Mesodermal cell (in vitro differentiated cells): Measurements from ENCODE around the gene SMTNL2.
"Not testable (repeated sequence)": the region's sequence is repeated elsewhere in the genome, so short reads cannot be mapped to it uniquely, and the experiment has no call there.

ENCODE experiments used
- H3K27ac ChIP-seq: 2 replicates; pipeline ENCODE4 v1.7.0; 2013; ENCODE audit warnings: mild to moderate bottlenecking, low read depth, low read length, moderate library complexity; ENCODE audit not compliant: severe bottlenecking
- H3K36me3 ChIP-seq: 2 replicates; pipeline ENCODE4 v1.7.1; 2013; ENCODE audit warnings: mild to moderate bottlenecking, low read length, moderate library complexity; ENCODE audit not compliant: control insufficient read depth, insufficient read depth
- H3K4me1 ChIP-seq: one replicate; pipeline ENCODE4 v1.7.1; 2013; ENCODE audit warnings: mild to moderate bottlenecking, low read length; ENCODE audit not compliant: insufficient read depth, control insufficient read depth, poor library complexity, severe bottlenecking
- H3K4me3 ChIP-seq: 2 replicates; pipeline ENCODE4 v1.7.0; 2013; ENCODE audit warnings: low read length, control low read depth, mild to moderate bottlenecking; ENCODE audit not compliant: insufficient read depth, poor library complexity, severe bottlenecking; ENCODE audit errors: extremely low read depth
- H3K9me3 ChIP-seq: 2 replicates; pipeline ENCODE4 v1.7.1; 2013; ENCODE audit warnings: mild to moderate bottlenecking, low read length, moderate library complexity; ENCODE audit not compliant: control insufficient read depth
- WGBS, 2 experiments: methylation state at CpG; one replicate each; pipeline ENCODE4 v1.1.5; 2013; ENCODE audit warnings: missing lambda C conversion rate in 2 of 2; ENCODE audit not compliant: insufficient coverage in 2 of 2; 5-methylcytosine and 5-hydroxymethylcytosine counted together

Gene SMTNL2

DNA sequence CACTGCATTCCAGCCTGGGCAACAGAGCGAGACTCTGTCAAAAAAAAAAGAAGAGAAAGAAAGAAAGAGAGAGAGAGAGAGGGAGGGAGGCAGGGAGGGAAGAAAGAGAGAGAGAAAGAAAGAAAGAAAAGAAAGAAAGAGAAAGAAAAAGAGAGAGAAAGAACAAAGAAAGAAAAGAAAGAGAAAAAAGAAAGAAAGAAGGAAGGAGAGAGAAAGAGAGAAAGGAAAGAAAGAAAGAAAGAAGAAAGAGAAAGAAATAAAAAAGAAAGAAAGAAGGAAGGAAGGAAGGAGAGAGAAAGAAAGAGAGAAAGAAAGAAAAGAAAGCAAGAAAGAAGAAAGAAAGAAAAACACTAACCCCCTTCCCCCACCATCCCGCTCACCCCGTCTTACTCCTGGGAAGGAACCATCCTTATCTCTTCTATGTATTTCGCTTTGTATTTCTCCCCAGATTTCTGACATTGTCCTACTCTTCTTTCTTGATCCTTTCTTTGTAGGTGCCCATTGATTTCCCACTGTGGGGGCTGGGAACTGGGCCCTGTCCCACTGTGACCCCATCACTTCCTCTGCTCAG is 36.3 kb downstream of the SMTNL2 start:
- 92 to 100% methylated on average over 2 to 4 of the region's 4 CpGs for WGBS, 2 experiments
- peaks cover 16% of the 10 kb centered on the region for H3K9me3 ChIP-seq
- H3K4me3 ChIP-seq: no peak overlapping the region
- H3K27ac ChIP-seq: no peak overlapping the region
- no peaks in the 10 kb centered on the region for H3K36me3 ChIP-seq
- H3K4me1 ChIP-seq: peaks cover 16% of the 10 kb centered on the region

- H3K9me3 ChIP-seq: peaks cover 16% of the 10 kb centered on the region
- H3K4me1 ChIP-seq: peaks cover 16% of the 10 kb centered on the region
- H3K36me3 ChIP-seq: no peaks in the 10 kb centered on the region
- no peak overlapping the region for H3K27ac ChIP-seq
- no peak overlapping the region for H3K4me3 ChIP-seq
- WGBS, 2 experiments: 94% methylated on average over 1 of the region's 1 CpG
Observed at GRCh38 chr17:4622375-4622774, 38.0 kb downstream of the SMTNL2 start.

DNA sequence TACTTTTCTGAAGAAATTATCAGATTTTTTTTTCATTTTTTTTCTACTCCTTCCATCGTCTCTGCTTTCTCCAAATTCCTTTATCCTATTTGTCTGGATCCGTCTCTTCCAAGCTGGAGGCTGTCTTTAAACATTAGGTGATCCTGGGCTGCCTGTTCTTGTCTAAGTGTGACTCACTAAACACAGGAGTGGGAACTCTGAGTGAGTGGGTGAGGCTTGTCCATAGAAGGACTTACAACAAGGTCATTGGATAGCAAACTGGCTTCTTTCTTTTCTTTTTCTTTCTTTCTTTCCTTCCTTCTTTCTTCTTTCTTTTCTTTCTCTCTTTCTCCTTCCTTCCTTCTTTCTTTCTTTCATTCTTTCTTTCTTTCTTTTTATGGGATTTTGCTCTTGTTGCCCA is 38.9 kb downstream of the SMTNL2 start:
- Histone ChIP-seq H3K9me3 (peaks cover 16% of the 10 kb centered on the region), H3K4me3 (no peak overlapping the region), H3K27ac (no peak overlapping the region), H3K4me1 (peaks cover 9% of the 10 kb centered on the region), H3K36me3 (no peaks in the 10 kb centered on the region)
- no CpG with 5 or more reads among the region's 2 CpGs for WGBS, 2 experiments

GRCh38 chr17:4624451-4624911 is 40.2 kb downstream of the SMTNL2 start:
- H3K36me3 ChIP-seq, H3K27ac ChIP-seq, H3K4me3 ChIP-seq, H3K4me1 ChIP-seq: not testable (repeated sequence)
- WGBS, 2 experiments: 63 to 73% methylated on average over 3 of the region's 3 CpGs
- H3K9me3 ChIP-seq: peaks cover 16% of the 10 kb centered on the region

DNA sequence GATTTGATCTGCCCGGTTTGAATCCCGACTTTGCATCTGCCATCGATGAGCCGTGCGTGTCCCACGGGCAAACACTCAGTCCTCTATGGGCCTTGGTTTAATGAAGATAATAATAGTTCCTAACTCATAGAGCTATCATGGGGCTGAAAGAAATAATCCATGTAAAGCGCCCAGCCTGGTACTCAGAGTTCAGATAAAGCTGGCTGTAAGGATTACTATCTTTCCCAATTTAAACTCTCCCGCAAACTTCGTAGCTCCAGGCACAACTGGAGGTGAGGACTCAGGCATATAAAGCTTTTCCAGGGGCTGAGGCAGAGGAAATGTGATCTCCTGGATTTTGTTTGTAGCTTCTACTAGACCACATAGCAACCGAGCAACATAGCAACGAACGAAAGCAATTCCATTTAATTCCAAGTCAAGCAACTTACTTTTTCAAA is 40.9 kb downstream of the SMTNL2 start:
- H3K4me3 ChIP-seq: no peak overlapping the region
- peaks cover 16% of the 10 kb centered on the region for H3K9me3 ChIP-seq
- H3K4me1 ChIP-seq: peaks cover 9% of the 10 kb centered on the region
- H3K27ac ChIP-seq: peak overlapping the region; percentile 18
- WGBS, 2 experiments: 93 to 100% methylated on average over 5 to 6 of the region's 12 CpGs
- H3K36me3 ChIP-seq: no peaks in the 10 kb centered on the region

DNA sequence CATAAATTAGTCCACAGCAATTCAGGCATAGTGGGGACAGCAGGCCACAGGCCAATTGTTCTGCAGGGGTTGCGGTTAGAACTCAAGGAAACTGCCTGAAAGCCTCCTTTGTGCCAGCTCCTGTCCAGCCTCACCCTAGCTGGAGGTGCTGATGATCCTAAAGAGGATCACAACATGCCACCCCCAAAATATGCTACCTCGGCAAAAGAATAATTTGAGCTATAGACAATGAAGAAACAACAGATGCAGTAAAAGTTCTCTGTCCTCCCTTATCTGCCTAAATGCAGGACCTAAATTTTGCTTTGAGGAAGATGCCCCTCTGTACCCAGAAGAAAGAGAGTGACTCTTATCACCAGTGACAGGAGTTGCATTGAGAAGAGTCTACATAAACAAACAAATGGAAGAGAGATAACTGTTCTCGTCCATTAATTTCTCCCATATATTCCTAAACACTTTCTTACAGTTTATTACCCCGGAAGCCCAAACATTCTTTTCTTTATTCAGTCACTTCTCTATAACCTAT is 42.5 kb downstream of the SMTNL2 start:
- H3K4me1 ChIP-seq: peaks cover 9% of the 10 kb centered on the region
- 64 to 100% methylated on average over 1 to 2 of the region's 4 CpGs for WGBS, 2 experiments

DNA sequence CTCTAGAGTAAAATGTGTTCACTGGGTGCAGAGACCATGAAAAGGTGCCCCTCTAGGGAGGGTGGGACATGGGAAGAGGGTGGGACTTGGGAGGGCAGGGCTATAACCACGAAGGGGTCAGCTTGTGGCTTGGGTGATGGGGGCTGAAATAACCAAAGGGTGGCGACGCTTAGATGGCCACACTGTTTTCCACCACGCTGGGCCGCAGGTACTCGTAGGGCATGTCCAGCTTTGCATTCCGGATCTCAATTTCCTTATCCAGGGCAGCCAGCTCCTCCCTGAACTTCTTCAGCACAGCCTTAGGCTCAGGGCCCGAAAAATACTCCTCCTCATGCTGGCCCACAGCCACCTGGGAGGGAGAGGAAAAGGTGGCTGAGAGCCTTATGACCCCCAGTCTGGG is 47.1 kb downstream of the SMTNL2 start:
- Histone ChIP-seq H3K4me1 (peaks cover 9% of the 10 kb centered on the region), H3K9me3 (no peaks in the 10 kb centered on the region), H3K27ac (no peak overlapping the region), H3K36me3 (no peaks in the 10 kb centered on the region), H3K4me3 (no peak overlapping the region)
- 89 to 95% methylated on average over 6 to 8 of the region's 8 CpGs for WGBS, 2 experiments

More for the DNA sequence above, 42.5 kb downstream of the SMTNL2 start:
- no peak overlapping the region for H3K4me3 ChIP-seq
- H3K27ac ChIP-seq: no peak overlapping the region
- peaks cover 9% of the 10 kb centered on the region for H3K9me3 ChIP-seq
- no peaks in the 10 kb centered on the region for H3K36me3 ChIP-seq

- no peak overlapping the region for H3K4me3 ChIP-seq
- H3K36me3 ChIP-seq: no peaks in the 10 kb centered on the region
- H3K9me3 ChIP-seq: no peaks in the 10 kb centered on the region
- H3K27ac ChIP-seq: no peak overlapping the region
- 64 to 70% methylated on average over 19 of the region's 21 CpGs for WGBS, 2 experiments
- peaks cover 9% of the 10 kb centered on the region for H3K4me1 ChIP-seq
Observed at GRCh38 chr17:4631836-4632580, 47.7 kb downstream of the SMTNL2 start.

- H3K4me1 ChIP-seq: peaks cover 9% of the 10 kb centered on the region
- no peaks in the 10 kb centered on the region for H3K36me3 ChIP-seq
- WGBS, 2 experiments: 67 to 68% methylated on average over 7 of the region's 7 CpGs
- H3K4me3 ChIP-seq: no peak overlapping the region
- no peaks in the 10 kb centered on the region for H3K9me3 ChIP-seq
- H3K27ac ChIP-seq: no peak overlapping the region
Observed at GRCh38 chr17:4632581-4632920, 48.2 kb downstream of the SMTNL2 start.

DNA sequence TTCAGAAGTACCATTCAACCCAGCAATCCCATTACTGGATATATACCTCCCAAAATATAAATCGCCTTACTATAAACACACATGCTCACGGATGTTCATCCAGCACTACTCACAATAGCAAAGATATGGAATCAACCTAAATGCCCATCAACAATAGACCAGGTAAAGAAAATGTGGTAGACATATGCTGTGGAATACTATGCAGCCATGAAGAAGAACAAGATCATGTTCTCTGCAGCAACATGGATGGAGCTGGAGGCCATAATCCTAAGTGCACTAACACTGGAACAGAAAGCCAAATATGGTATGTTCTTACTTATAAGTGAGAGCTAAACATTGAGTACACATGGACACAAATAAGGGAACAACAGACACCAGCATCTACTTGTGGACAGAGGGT is 49.3 kb downstream of the SMTNL2 start:
- no peaks in the 10 kb centered on the region for H3K36me3 ChIP-seq
- H3K27ac ChIP-seq: no peak overlapping the region
- no peaks in the 10 kb centered on the region for H3K9me3 ChIP-seq
- H3K4me1 ChIP-seq: peaks cover 9% of the 10 kb centered on the region
- H3K4me3 ChIP-seq: no peak overlapping the region
- 100% methylated on average over 1 of the region's 2 CpGs; no CpG with 5 or more reads in 1 of the 2 experiments for WGBS, 2 experiments

DNA sequence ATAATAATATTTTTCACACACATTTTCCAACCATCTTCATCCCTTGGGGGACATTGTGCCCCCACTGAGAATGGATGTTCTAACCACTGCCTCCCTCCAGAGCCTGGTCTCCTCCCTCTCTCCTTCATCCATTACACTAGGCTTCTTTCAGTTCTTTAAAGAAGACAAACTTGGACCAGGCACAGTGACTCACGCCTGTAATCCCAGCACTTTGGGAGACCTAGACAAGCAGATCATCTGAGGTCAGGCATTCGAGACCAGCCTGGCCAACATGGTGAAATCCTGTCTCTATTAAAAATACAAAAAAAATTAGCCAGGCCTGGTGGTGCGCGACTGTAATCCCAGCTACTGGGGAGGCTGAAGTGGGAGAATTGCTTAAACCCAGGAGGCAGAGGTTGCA is 50.6 kb downstream of the SMTNL2 start:
- Histone ChIP-seq H3K36me3 (no peaks in the 10 kb centered on the region), H3K27ac (no peak overlapping the region), H3K4me1 (peaks cover 9% of the 10 kb centered on the region), H3K4me3 (no peak overlapping the region), H3K9me3 (no peaks in the 10 kb centered on the region)
- 76 to 77% methylated on average over 3 to 4 of the region's 4 CpGs for WGBS, 2 experiments
